Measurements from ENCODE around the gene GALNT18.

Gene GALNT18

DNA sequence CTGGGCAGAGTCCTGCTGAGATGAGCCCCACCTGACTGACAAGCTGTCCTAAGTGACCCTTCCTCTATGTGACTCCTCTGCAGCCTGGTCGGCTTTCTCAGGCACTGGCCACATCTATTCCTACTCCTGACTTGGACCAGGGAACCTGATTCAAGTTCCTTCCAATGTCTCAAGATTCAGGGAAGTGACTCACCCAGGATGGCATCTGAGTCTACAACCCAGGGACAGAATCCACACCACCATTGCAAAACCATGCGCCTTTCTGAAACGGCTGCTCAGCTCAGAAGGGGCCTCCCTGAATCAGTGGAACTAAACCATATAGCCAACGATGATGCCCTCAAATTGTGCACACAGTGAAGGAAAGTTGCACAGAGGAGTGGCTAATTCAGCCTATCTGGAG lies 204.9 kb downstream of the GALNT18 start:
- DNase-seq (ENCODE audit: low read depth), result peak; percentile 8
- TF ChIP-seq, protein P1, sequence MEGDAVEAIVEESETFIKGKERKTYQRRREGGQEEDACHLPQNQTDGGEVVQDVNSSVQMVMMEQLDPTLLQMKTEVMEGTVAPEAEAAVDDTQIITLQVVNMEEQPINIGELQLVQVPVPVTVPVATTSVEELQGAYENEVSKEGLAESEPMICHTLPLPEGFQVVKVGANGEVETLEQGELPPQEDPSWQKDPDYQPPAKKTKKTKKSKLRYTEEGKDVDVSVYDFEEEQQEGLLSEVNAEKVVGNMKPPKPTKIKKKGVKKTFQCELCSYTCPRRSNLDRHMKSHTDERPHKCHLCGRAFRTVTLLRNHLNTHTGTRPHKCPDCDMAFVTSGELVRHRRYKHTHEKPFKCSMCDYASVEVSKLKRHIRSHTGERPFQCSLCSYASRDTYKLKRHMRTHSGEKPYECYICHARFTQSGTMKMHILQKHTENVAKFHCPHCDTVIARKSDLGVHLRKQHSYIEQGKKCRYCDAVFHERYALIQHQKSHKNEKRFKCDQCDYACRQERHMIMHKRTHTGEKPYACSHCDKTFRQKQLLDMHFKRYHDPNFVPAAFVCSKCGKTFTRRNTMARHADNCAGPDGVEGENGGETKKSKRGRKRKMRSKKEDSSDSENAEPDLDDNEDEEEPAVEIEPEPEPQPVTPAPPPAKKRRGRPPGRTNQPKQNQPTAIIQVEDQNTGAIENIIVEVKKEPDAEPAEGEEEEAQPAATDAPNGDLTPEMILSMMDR (conservative IDR thresholded peaks at IDR 0.05; ENCODE audit: low read depth, low read length), result no peak
- no peak overlapping the region for H3K4me3 ChIP-seq (ENCODE audit: low read depth, low read length)

- peak; percentile 4 for DNase-seq (ENCODE audit: low read depth)
- TF ChIP-seq, protein P1 (conservative IDR thresholded peaks at IDR 0.05; ENCODE audit: low read depth, low read length), result no peak
- H3K4me3 ChIP-seq (ENCODE audit: low read depth, low read length), result no peak overlapping the region
Observed at GRCh38 chr11:11416502-11416901, 205.3 kb downstream of the GALNT18 start.

DNA sequence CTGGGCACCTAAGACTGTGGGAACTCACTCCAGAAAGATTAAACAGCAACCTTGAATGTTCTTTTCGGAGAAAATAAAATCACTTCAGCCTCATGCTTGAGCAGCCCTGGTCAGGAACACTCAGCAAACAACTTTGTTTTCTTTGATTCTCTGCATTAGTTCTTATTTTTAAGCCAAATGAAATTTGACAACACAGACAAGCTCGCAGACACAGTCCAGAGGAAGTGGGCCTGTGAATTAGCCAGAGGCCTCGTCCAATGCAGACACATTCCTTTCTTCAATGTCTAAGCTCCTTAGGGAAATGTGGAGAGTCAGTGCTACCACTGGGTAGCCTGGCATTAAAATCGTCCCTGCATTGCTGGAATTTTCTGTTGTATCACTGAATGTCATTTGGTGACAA lies 205.9 kb downstream of the GALNT18 start:
- H3K4me3 ChIP-seq (ENCODE audit: low read depth, low read length), result no peak overlapping the region
- TF ChIP-seq, protein P1 (conservative IDR thresholded peaks at IDR 0.05; ENCODE audit: low read depth, low read length), result no peak
- no peak for DNase-seq (ENCODE audit: low read depth)

DNA sequence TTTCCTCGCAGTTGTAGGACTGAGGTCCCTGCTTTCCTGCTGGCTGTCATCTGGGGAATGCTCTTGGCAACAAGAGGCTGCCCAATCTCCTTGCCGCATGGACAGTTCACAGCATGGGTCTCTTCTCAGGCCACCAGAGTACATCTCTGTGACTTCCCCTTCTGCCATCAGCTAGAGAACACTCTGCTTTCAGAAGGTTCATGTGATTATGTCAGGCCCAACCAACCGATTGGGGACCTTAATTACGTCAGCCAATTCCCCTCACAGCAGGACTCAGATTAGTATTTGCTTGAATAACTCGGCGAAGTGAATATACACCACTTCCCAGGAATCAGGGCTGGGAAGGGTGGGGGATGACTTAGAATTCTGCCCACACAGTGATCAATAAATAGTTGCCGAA lies 206.8 kb downstream of the GALNT18 start:
- DNase-seq (ENCODE audit: low read depth), result no peak
- TF ChIP-seq, protein P1 (conservative IDR thresholded peaks at IDR 0.05; ENCODE audit: low read depth, low read length), result no peak
- no peak overlapping the region for H3K4me3 ChIP-seq (ENCODE audit: low read depth, low read length)

GRCh38 chr11:11413776-11414175 lies 208.0 kb downstream of the GALNT18 start:
- H3K4me3 ChIP-seq (ENCODE audit: low read depth, low read length), result no peak overlapping the region
- no peak for DNase-seq (ENCODE audit: low read depth)
- TF ChIP-seq, protein P1 (conservative IDR thresholded peaks at IDR 0.05; ENCODE audit: low read depth, low read length), result no peak

GRCh38 chr11:11411401-11411985 lies 210.3 kb downstream of the GALNT18 start:
- no peak overlapping the region for H3K4me3 ChIP-seq (ENCODE audit: low read depth, low read length)
- TF ChIP-seq, protein P1 (conservative IDR thresholded peaks at IDR 0.05; ENCODE audit: low read depth, low read length), result no peak
- DNase-seq (ENCODE audit: low read depth), result no peak

DNA sequence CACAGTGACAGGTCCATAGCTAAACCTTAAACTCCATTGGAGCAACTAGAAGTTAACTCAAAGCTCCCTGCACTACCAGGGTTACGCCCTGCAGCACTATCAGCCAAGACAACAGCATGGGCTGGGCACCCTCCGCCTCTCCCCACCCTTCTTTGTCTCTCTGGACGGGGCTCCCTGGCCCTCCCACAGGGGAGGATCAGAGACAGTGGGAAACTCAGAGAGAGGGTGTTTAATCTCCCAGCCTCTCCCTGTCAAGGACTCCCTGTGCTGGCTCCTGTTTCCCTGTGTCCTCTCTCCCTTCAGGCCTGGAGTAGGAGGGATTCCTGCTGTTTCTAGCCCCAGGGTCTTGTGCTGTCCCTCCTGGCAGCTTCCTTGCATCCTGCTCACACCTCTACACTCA lies 211.9 kb downstream of the GALNT18 start:
- TF ChIP-seq, protein P1 (conservative IDR thresholded peaks at IDR 0.05; ENCODE audit: low read depth, low read length), result no peak
- no peak overlapping the region for H3K4me3 ChIP-seq (ENCODE audit: low read depth, low read length)
- DNase-seq (ENCODE audit: low read depth), result no peak
